Endothelial cell of umbilical vein (primary cell): ENCODE measurements around the gene UNKL.

Experiments
- CTCF ChIP-seq, 2 donors: IDR thresholded peaks; 1 replicate in 1 of 2; 2 replicates in 1 of 2; pipeline ENCODE4 v1.5.1; 2011; ENCODE audit warnings: low read length in 2 of 2, mild to moderate bottlenecking in 2 of 2, moderate library complexity in 2 of 2, control low read depth in 1 of 2, inconsistent platforms in 1 of 2, low read depth in 1 of 2; ENCODE audit not compliant: insufficient read depth in 1 of 2; ENCODE audit errors: extremely low read depth in 1 of 2
- EZH2 ChIP-seq: IDR thresholded peaks from 2 replicates; pipeline ENCODE4 v1.6.1; 2012; ENCODE audit warnings: borderline replicate concordance, low read depth, mild to moderate bottlenecking, moderate library complexity, low read length, inconsistent platforms; ENCODE audit not compliant: severe bottlenecking
- FOS ChIP-seq: IDR thresholded peaks from 2 replicates; pipeline ENCODE4 v1.6.1; 2011; ENCODE audit warnings: mild to moderate bottlenecking, low read length, moderate library complexity, borderline replicate concordance; ENCODE audit not compliant: insufficient read depth
- GATA2 ChIP-seq: IDR thresholded peaks from 2 replicates; pipeline ENCODE4 v1.7.0; 2011; ENCODE audit warnings: low read depth, mild to moderate bottlenecking, moderate library complexity, mixed read lengths, low read length; ENCODE audit not compliant: insufficient read length, insufficient read depth
- JUN ChIP-seq: IDR thresholded peaks from 2 replicates; pipeline ENCODE4 v1.6.1; 2011; ENCODE audit warnings: borderline replicate concordance, low read depth; ENCODE audit not compliant: insufficient read length, insufficient read depth
- MAX ChIP-seq: IDR thresholded peaks from 2 replicates; pipeline ENCODE4 v1.6.1; 2011; ENCODE audit not compliant: insufficient read depth, insufficient read length
- MYC ChIP-seq: IDR thresholded peaks from one replicate; pipeline ENCODE4 v1.6.1; 2011; ENCODE audit warnings: mild to moderate bottlenecking, low read depth, low read length
- POLR2A ChIP-seq: IDR thresholded peaks from 2 replicates; pipeline ENCODE4 v1.6.1; 2012; ENCODE audit warnings: low read depth, mild to moderate bottlenecking, control low read depth, low read length
- POLR2AphosphoS5 ChIP-seq: IDR thresholded peaks from 2 replicates; pipeline ENCODE4 v1.6.1; 2012; ENCODE audit warnings: low read depth, mild to moderate bottlenecking, control low read depth, low read length, moderate library complexity; ENCODE audit not compliant: insufficient read depth

- no peak for TF ChIP-seq CTCF (IDR thresholded peaks at IDR 0.05; ENCODE audit: extremely low read depth in 1 of 2, insufficient read depth in 1 of 2, low read depth in 1 of 2, low read length in 2 of 2)
- no peak for TF ChIP-seq POLR2AphosphoS5
- TF ChIP-seq JUN, result no peak
- TF ChIP-seq POLR2A, result no peak
- TF ChIP-seq FOS, result no peak
- TF ChIP-seq MAX, result no peak
- TF ChIP-seq MYC, result no peak
- TF ChIP-seq EZH2, result no peak
- no peak for TF ChIP-seq GATA2
Measured at GRCh38 chr16:1458977-1459341, 44.5 kb upstream of the UNKL start.
